Parathyroid adenoma (tissue), 2 donors: Measurements from ENCODE around the gene EFHC1.

Experiments
- H2AFZ ChIP-seq: fragments of 300-600 bp; sonication (generic); one replicate; pipeline ENCODE4 v1.7.0; 2017; ENCODE audit warnings: antibody characterized with exemption, mild to moderate bottlenecking
- H3K27ac ChIP-seq: fragments of 300-600 bp; sonication (generic); one replicate; pipeline ENCODE4 v1.7.0; 2017
- H3K27me3 ChIP-seq: fragments of 300-600 bp; sonication (generic); one replicate; pipeline ENCODE4 v1.7.0; 2017; ENCODE audit warnings: low read length; ENCODE audit not compliant: control insufficient read depth, insufficient read depth
- H3K36me3 ChIP-seq: fragments of 300-600 bp; sonication (generic); one replicate; pipeline ENCODE4 v1.7.0; 2017; ENCODE audit warnings: low read length; ENCODE audit not compliant: control insufficient read depth, insufficient read depth
- H3K4me1 ChIP-seq: fragments of 300-600 bp; sonication (generic); one replicate; pipeline ENCODE4 v1.7.0; 2017; ENCODE audit warnings: control low read depth
- H3K4me2 ChIP-seq: fragments of 300-600 bp; sonication (generic); one replicate; pipeline ENCODE4 v1.7.0; 2017; ENCODE audit warnings: low read length
- H3K4me3 ChIP-seq: fragments of 300-600 bp; sonication (generic); one replicate; pipeline ENCODE4 v1.7.0; 2017; ENCODE audit warnings: low read depth, low read length
- H3K79me2 ChIP-seq: fragments of 300-600 bp; sonication (generic); one replicate; pipeline ENCODE4 v1.7.0; 2017; ENCODE audit warnings: control low read depth
- H3K9ac ChIP-seq: fragments of 300-600 bp; sonication (generic); one replicate; pipeline ENCODE4 v1.7.0; 2017; ENCODE audit warnings: mild to moderate bottlenecking
- H3K9me3 ChIP-seq: fragments of 300-600 bp; sonication (generic); one replicate; pipeline ENCODE4 v1.7.0; 2017; ENCODE audit warnings: low read length; ENCODE audit not compliant: control insufficient read depth
- CTCF ChIP-seq: fragments of 300-600 bp; sonication (generic); IDR thresholded peaks from one replicate; pipeline ENCODE4 v1.7.0; 2017; ENCODE audit warnings: antibody characterized with exemption, mild to moderate bottlenecking
- donor health status: primary hyperparathyroidism.

Gene EFHC1

DNA sequence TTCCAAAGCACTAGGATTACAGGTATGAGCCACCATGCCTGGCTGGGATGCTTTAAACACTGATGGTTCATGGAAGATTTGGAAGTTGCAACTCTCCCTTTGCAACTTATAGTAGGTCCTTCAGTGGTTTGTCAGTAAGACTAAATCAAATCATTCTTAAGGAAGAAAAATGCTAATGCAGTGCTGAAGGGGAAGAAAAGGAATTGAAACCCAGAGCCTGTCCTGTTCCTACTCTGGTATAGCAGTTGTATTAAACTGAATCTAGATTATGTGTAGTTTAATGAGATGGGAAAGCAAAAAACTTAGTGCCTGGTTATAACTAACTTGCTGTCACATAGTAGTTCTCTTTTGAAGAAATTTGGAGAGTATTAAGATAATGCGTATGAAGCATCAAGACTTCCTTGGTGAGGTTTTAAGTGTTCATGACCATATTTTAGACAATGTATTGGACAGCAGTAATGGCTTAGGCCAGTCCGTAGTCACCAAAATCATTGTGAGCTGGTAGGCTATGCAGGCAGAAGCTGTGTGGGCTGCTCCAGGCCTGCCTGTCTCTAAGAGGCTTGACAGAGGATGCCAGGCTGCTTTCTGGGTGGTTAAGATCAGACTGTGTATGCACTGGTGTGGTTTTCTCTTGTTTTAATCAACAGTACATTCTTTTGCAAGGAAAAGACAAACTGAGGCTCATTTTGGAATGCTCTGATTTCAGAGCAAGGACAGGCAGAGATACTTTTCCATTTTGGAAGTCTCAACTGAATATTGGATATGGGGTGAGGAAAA lies 44.2 kb upstream of the EFHC1 start:
- no peak overlapping the region for H3K27ac ChIP-seq
- no peak for TF ChIP-seq CTCF

GRCh38 chr6:52376763-52377162 lies 43.4 kb upstream of the EFHC1 start:
- no peak overlapping the region for H3K4me2 ChIP-seq
- no peaks in the 10 kb centered on the region for H3K27me3 ChIP-seq
- no peaks in the 10 kb centered on the region for H3K9me3 ChIP-seq
- H3K27ac ChIP-seq: no peak overlapping the region
- no peak overlapping the region for H3K9ac ChIP-seq
- TF ChIP-seq CTCF: no peak
- H3K4me1 ChIP-seq: no peaks in the 10 kb centered on the region
- no peaks in the 10 kb centered on the region for H3K79me2 ChIP-seq
- H3K36me3 ChIP-seq: no peaks in the 10 kb centered on the region
- no peak overlapping the region for H2AFZ ChIP-seq
- no peak overlapping the region for H3K4me3 ChIP-seq

More for the DNA sequence above, 44.2 kb upstream of the EFHC1 start:
- Histone ChIP-seq H3K4me3 (no peak overlapping the region), H2AFZ (no peak overlapping the region), H3K9ac (no peak overlapping the region), H3K79me2 (no peaks in the 10 kb centered on the region), H3K27me3 (no peaks in the 10 kb centered on the region), H3K4me2 (no peak overlapping the region), H3K9me3 (no peaks in the 10 kb centered on the region), H3K36me3 (no peaks in the 10 kb centered on the region), H3K4me1 (no peaks in the 10 kb centered on the region)

DNA sequence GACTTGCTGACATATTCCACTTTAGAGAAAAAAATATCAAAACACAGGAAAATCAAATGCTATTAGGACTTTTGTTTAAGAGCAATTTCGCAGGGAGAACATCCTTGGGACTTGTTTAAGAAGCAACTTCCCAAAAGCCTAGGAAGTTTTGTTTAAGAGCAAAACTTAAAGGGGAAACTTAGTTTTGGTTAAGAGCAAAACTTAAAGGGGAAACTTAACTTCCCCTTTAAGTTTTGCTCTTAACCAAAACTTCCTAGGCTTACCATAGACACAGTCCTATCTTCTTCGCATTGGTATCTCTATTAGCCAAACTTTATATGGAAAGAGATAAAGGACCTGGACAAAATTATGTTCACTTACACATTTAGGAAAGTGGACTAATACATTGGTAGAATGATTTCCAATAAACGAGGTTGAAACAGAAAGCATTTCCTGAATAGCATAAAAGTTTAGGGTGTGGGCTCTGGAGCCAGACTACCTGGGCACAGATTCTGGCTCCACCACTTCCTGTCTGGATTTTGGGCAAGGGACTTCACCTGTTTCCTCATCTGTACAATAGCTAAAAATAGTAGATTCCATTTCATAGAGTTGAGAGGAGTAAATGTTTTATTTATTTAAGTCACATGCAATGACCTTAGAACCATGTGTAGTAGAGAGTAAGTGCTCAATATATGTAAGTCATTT lies 42.5 kb upstream of the EFHC1 start:
- Histone ChIP-seq H3K9me3 (no peaks in the 10 kb centered on the region), H3K27me3 (no peaks in the 10 kb centered on the region), H3K4me1 (no peaks in the 10 kb centered on the region), H3K4me3 (no peak overlapping the region), H3K79me2 (no peaks in the 10 kb centered on the region), H3K27ac (no peak overlapping the region), H2AFZ (no peak overlapping the region), H3K9ac (no peak overlapping the region), H3K36me3 (no peaks in the 10 kb centered on the region), H3K4me2 (no peak overlapping the region)
- TF ChIP-seq CTCF: no peak

- Histone ChIP-seq H3K27me3 (no peaks in the 10 kb centered on the region), H3K36me3 (no peaks in the 10 kb centered on the region), H3K4me1 (no peaks in the 10 kb centered on the region), H3K79me2 (no peaks in the 10 kb centered on the region), H2AFZ (no peak overlapping the region), H3K27ac (no peak overlapping the region), H3K4me3 (no peak overlapping the region), H3K9ac (no peak overlapping the region), H3K9me3 (no peaks in the 10 kb centered on the region), H3K4me2 (no peak overlapping the region)
- TF ChIP-seq CTCF: no peak
Observed at GRCh38 chr6:52381249-52381648, 38.9 kb upstream of the EFHC1 start.
